A549 (cell line): ENCODE measurements around the gene TMEM231. TPM values are rescaled to one million over a fixed set of nuclear protein-coding genes. Genes with fewer than 3 reads are reported as not detected.

Source experiments
- ATAC-seq, 2 experiments: fragments of 200-7000 bp in 1 of 2; fragments of >200 bp in 1 of 2; cut with Nextera tagmentation in 1 of 2; cut with Tn5 transposase in 1 of 2; 3 replicates each; pipeline versions ENCODE4 v1.8.0 to v1.9.1; 2018 to 2020; ENCODE audit warnings: mild to moderate bottlenecking in 1 of 2, moderate library complexity in 1 of 2
- CTCF ChIA-PET: fragments of 300-600 bp; sonication (Branson Sonifier 250); formaldehyde crosslinking; extraction: SDS; loops from one replicate; lab custom pipeline; 2021; ENCODE audit warnings: antibody characterized with exemption, inconsistent platforms; lab: Yijun Ruan, JAX
- POLR2A ChIA-PET: fragments of 350-600 bp; formaldehyde crosslinking; extraction: SDS; loops from one replicate; lab custom pipeline; 2021; ENCODE audit warnings: antibody characterized with exemption, inconsistent platforms; lab: Yijun Ruan, JAX
- DNase-seq, 2 experiments: peaks; one replicate each; pipeline versions ENCODE4 v3.0.0 to v3.0.0-alpha.2; 2011 to 2016; ENCODE audit warnings: low read depth in 1 of 2, low spot score in 1 of 2
- FAIRE-seq: peaks from 2 replicates; lab custom pipeline; 2011; peaks lifted over from hg19 to GRCh38; lab: Jason Lieb, UNC
- H3K27ac ChIP-seq, 2 experiments: fragments of >200 bp; sonication (Bioruptor Twin); formaldehyde crosslinking; 3 replicates each; pipeline ENCODE4 v1.5.1; 2016 to 2017
- H3K4me1 ChIP-seq: fragments of >200 bp; sonication (Bioruptor Twin); formaldehyde crosslinking; 3 replicates; pipeline ENCODE4 v1.6.1; 2016
- H3K4me2 ChIP-seq: fragments of >200 bp; sonication (Bioruptor Twin); formaldehyde crosslinking; 3 replicates; pipeline ENCODE4 v1.6.1; 2016
- H3K4me3 ChIP-seq: fragments of >200 bp; sonication (Bioruptor Twin); formaldehyde crosslinking; 3 replicates; pipeline ENCODE4 v1.5.1; 2016
- H3K9me3 ChIP-seq: fragments of >200 bp; sonication (Bioruptor Twin); formaldehyde crosslinking; 3 replicates; pipeline ENCODE4 v1.6.1; 2016
- CEBPB ChIP-seq, 2 experiments: fragments of >200 bp in 1 of 2; sonication (Bioruptor Twin) in 1 of 2; formaldehyde crosslinking in 1 of 2; IDR thresholded peaks; 2 replicates each; pipeline ENCODE4 v1.6.1; 2012 to 2016
- CHD4 ChIP-seq: fragments of 200-600 bp; sonication (generic); IDR thresholded peaks from 2 replicates; pipeline ENCODE4 v1.6.1; 2016; ENCODE audit warnings: antibody characterized with exemption, mild to moderate bottlenecking, borderline replicate concordance
- EP300 ChIP-seq, 2 experiments: fragments of >200 bp; sonication (Bioruptor Twin); formaldehyde crosslinking; IDR thresholded peaks; 2 replicates in 1 of 2; 3 replicates in 1 of 2; pipeline ENCODE4 v1.6.1; 2016 to 2017
- HOXB13 ChIP-seq: fragments of 250-450 bp; sonication (Bioruptor Pico); IDR thresholded peaks from 2 replicates; pipeline ENCODE4 v1.5.0; 2020; ENCODE audit warnings: low read depth, mild to moderate bottlenecking, moderate library complexity
- KDM1A ChIP-seq: fragments of 200-600 bp; sonication (generic); IDR thresholded peaks from 2 replicates; pipeline ENCODE4 v1.6.1; 2016; ENCODE audit warnings: low read depth, mild to moderate bottlenecking
- MAZ ChIP-seq: fragments of 150-350 bp; IDR thresholded peaks from 2 replicates; pipeline ENCODE4 v1.6.1; 2014; ENCODE audit warnings: antibody characterized with exemption, low read depth, low read length, borderline replicate concordance
- NFE2L2 ChIP-seq: fragments of 150-350 bp; conservative IDR thresholded peaks from 2 replicates; pipeline ENCODE4 v1.6.1; 2014; ENCODE audit warnings: low read length
- PHF8 ChIP-seq: fragments of 200-600 bp; sonication (generic); IDR thresholded peaks from 2 replicates; pipeline ENCODE4 v1.6.1; 2016; ENCODE audit warnings: low read depth, mild to moderate bottlenecking, antibody characterized with exemption, moderate library complexity, borderline replicate concordance
- POLR2A ChIP-seq: IDR thresholded peaks from 2 replicates; pipeline ENCODE4 v1.6.1; 2012; ENCODE audit warnings: mild to moderate bottlenecking, low read length
- ZFP36 ChIP-seq: fragments of 450-650 bp; IDR thresholded peaks from 2 replicates; pipeline ENCODE4 v1.6.1; 2014; ENCODE audit warnings: borderline replicate concordance; ENCODE audit not compliant: partially characterized antibody
- ZNF302 ChIP-seq: fragments of 250-450 bp; sonication (Bioruptor Pico); IDR thresholded peaks from 2 replicates; pipeline ENCODE4 v1.9.0; 2021; ENCODE audit warnings: inconsistent platforms, mild to moderate bottlenecking, moderate library complexity
- ZSCAN20 ChIP-seq: fragments of 250-450 bp; sonication (Bioruptor Pico); IDR thresholded peaks from 2 replicates; pipeline ENCODE4 v1.8.0; 2022; ENCODE audit warnings: mild to moderate bottlenecking, moderate library complexity
- WGBS: methylation state at CpG from one replicate; pipeline ENCODE4 v1.1.6; 2017; ENCODE audit errors: missing lambda C conversion rate; 5-methylcytosine and 5-hydroxymethylcytosine counted together
- polyA plus RNA-seq, 4 experiments: library from polyadenylated mRNA; depleted of rRNA in 3 of 4; stranded (reverse); fragments of >200 nt; fragmentation: RNase III in 1 of 4; extraction: RNeasy Plus Mini Kit Qiagen cat#74134 plus additional on column Dnase treatment in 1 of 4; gene quantifications; 2 replicates in 3 of 4; 3 replicates in 1 of 4; pipeline ENCODE4 v1.2.3, GENCODE V29; 2011 to 2017
- TF ChIP-seq, protein P1 (sequence below): fragments of >200 bp; sonication (Bioruptor Twin); formaldehyde crosslinking; IDR thresholded peaks from 2 replicates; pipeline ENCODE4 v1.6.1; 2016
- TF ChIP-seq, protein P2 (sequence below): fragments of >200 bp; sonication (Bioruptor Twin); formaldehyde crosslinking; IDR thresholded peaks from 3 replicates; pipeline ENCODE4 v1.5.1; 2016

The TMEM231 gene
- polyA plus RNA-seq, 2 of the 4 experiments (the other 2 are of a cell fraction), result 5.3 to 11.4 TPM

DNA sequence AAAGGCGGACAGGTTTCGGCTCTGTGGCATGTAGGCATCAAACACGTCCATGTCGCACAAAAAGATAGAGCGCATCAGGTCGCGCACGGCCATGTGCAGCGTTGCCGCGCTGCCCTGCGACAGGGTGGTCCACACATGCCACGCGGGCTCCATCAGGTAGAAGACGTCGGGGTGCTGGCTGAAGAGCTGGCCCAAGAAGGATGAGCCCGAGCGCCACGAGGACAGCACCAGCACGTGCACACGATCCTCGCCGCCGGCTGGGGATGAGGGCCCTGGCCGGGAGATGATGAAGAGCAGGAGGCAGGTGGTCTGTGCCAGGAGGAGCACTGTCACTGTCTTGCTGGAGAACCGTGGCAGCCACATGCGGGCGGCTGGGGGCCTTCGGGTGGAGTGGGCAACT is 26.1 kb downstream of the TMEM231 start:
- H3K9me3 ChIP-seq, result no peaks in the 10 kb centered on the region
- ATAC-seq (no peak), DNase-seq (no peak), FAIRE-seq (no peak)
- POLR2A ChIA-PET, result no interaction called here
- WGBS, result 84% methylated on average over 29 of the region's 29 CpGs
- no peak overlapping the region for H3K27ac ChIP-seq
- no peak overlapping the region for H3K4me2 ChIP-seq
- H3K4me3 ChIP-seq, result no peak overlapping the region
- no peaks in the 10 kb centered on the region for H3K4me1 ChIP-seq
- TF ChIP-seq, protein P1, sequence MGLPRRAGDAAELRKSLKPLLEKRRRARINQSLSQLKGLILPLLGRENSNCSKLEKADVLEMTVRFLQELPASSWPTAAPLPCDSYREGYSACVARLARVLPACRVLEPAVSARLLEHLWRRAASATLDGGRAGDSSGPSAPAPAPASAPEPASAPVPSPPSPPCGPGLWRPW, result no peak
- TF ChIP-seq CHD4 (no peak), CEBPB (IDR thresholded peaks at IDR 0.05) (no peak)
- CTCF ChIA-PET, result no interaction called here

DNA sequence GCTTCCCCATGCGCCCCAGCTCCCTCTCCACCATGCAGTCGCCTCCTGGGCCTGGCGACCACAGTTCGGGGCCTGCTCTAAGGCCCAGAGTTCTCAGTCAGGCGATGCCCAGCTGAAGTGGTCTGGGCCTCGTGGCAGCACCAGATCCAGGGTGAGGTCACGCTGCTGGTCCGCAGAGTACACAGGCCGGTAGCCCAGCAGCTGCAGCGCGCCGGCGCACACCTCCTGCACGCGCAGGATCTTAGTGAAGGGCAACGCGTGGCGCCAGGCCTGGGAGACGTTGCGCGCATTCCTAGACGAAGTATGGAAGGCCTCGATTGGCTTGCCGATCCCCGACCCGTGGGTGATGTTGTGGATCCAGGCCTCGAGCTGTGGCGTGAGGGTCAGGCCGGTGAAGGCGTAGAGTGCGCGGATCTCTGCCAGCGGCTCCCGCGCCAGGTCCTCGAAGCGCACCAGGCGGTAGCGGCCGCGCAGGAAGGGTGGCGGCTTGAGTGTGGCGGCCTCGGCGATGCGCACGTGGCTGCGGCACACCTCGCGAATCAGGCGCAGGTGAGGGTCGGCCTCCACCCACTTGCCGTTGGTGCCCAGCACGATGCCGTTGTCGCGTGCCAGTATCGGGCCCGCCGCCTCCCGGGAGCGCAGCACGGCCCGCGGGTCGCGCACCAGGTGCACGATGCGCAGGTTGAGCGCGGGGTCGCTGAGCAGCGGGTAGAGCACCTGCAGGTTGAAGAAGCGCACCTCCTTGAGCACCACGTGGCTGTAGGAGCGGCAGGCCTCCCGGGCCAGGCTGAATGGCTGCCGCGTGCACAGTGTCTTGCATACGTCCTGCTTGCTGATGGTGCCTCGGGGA is 26.8 kb downstream of the TMEM231 start:
- ATAC-seq (no peak), DNase-seq (no peak)
- H3K4me2 ChIP-seq, result no peak overlapping the region
- POLR2A ChIA-PET, result no interaction called here
- no peaks in the 10 kb centered on the region for H3K9me3 ChIP-seq
- CTCF ChIA-PET, result interaction anchor here (0.6 to 3.8 kb wide), 4 partner anchors 12 to 64 kb away, joined by 3 to 21 read pairs (median 3); no protein-coding TSS in a partner anchor
- TF ChIP-seq, protein P1, result no peak
- TF ChIP-seq HOXB13 (CRISPR knock-in tag) (no peak), POLR2A (0 out of 2 replicates have a peak, but pooled peaks have one; percentile 4), NFE2L2 (no peak)
- TF ChIP-seq, all 56 proteins: peak for 1
- 94% methylated on average over 59 of the region's 81 CpGs for WGBS
- no peak overlapping the region for H3K4me3 ChIP-seq
- FAIRE-seq, result no peak
- H3K4me1 ChIP-seq, result no peaks in the 10 kb centered on the region
- no peak overlapping the region for H3K27ac ChIP-seq

DNA sequence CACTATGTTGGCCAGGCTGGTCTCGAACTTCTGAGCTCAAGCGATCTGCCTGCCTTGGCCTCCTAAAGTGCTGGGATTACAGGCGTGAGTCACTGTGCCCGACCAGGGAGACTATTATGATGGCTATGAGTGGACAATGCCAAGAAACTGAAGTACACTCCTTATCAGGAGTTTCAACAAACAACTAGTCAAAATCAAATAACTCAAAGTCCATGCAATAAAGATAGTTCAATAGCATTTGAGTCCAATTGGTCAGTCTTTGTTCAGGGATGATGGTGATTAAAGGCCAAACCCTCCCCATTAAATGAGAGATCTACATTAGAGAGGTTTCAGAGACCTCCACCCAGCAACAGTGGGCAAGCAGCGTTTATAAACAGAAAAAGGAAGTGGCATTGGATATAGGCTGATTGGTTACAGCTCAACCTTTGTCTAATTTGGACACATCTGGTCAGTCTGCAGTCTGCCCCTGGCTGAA is 28.2 kb downstream of the TMEM231 start:
- no peak for TF ChIP-seq KDM1A
- TF ChIP-seq, protein P1, result no peak
- TF ChIP-seq ZSCAN20 (CRISPR knock-in tag), result no peak
- TF ChIP-seq PHF8, result no peak
- no peak for TF ChIP-seq ZNF302
- no peak for TF ChIP-seq ZFP36
- ChIA-PET CTCF (interaction anchor here (1.0 to 3.8 kb wide), 2 partner anchors 11 to 56 kb away, joined by 3 to 21 read pairs; no protein-coding TSS in a partner anchor), POLR2A (no interaction called here)
- ATAC-seq (no peak), FAIRE-seq (no peak), DNase-seq (no peak)
- Histone ChIP-seq H3K4me2 (no peak overlapping the region), H3K27ac (no peak overlapping the region), H3K4me3 (no peak overlapping the region), H3K9me3 (no peaks in the 10 kb centered on the region), H3K4me1 (no peaks in the 10 kb centered on the region)
- WGBS, result 67% methylated on average over 5 of the region's 5 CpGs

DNA sequence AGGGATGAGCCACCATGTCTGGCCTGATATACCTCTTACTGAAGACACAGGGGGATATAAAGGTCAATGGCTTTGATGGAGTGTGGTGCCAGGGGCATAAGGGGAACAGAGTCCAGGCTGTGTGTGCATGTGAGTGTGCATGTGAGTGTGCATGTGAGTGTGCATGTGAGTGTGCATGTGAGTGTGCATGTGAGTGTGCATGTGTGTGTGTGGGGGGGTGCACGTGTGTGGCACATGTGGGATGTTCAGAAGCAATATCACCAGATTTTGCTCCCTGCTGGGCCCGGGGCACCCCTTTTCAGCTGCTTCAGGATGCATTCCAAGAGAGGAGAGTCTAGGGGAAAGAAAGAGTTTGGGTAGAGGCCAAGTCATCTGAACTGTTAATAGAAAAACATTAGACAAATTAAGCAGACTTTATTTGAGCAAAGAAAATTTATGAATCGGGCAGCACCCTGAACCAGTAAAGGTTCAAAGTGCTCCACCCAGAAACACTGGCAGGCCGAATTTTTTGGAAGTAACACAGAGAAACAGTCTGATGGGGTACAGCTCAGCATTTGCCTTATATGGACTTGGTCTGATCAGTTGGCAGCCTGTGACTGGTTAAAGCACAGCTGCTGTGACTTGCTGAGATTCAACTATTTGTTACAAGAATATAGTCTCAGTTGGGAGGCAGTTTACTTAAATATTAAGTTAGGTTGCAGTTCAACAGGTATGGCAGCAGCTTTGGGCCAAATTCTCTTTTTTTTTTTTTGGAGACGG is 29.8 kb downstream of the TMEM231 start:
- ATAC-seq, result no peak
- ChIA-PET POLR2A (no interaction called here), CTCF (interaction anchor here (0.6 to 3.8 kb wide), 2 partner anchors 7 to 9 kb away, joined by 3 to 21 read pairs; no protein-coding TSS in a partner anchor)
- 45% methylated on average over 5 of the region's 5 CpGs for WGBS
- no peak overlapping the region for H3K27ac ChIP-seq
- H3K4me3 ChIP-seq, result no peak overlapping the region
- H3K4me1 ChIP-seq, result no peaks in the 10 kb centered on the region
- FAIRE-seq, result no peak
- H3K4me2 ChIP-seq, result no peak overlapping the region
- DNase-seq, result no peak
- H3K9me3 ChIP-seq, result no peaks in the 10 kb centered on the region
- no peak for TF ChIP-seq EP300 (IDR thresholded peaks at IDR 0.05)
- TF ChIP-seq MAZ, result no peak
- TF ChIP-seq, protein P2, sequence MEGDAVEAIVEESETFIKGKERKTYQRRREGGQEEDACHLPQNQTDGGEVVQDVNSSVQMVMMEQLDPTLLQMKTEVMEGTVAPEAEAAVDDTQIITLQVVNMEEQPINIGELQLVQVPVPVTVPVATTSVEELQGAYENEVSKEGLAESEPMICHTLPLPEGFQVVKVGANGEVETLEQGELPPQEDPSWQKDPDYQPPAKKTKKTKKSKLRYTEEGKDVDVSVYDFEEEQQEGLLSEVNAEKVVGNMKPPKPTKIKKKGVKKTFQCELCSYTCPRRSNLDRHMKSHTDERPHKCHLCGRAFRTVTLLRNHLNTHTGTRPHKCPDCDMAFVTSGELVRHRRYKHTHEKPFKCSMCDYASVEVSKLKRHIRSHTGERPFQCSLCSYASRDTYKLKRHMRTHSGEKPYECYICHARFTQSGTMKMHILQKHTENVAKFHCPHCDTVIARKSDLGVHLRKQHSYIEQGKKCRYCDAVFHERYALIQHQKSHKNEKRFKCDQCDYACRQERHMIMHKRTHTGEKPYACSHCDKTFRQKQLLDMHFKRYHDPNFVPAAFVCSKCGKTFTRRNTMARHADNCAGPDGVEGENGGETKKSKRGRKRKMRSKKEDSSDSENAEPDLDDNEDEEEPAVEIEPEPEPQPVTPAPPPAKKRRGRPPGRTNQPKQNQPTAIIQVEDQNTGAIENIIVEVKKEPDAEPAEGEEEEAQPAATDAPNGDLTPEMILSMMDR, result no peak
